ENCODE results near the gene CAVIN1.
A peak's percentile ranks its signal among the peaks of the same experiment; 100 is the strongest.

Gene CAVIN1

GRCh38 chr17:42442196-42442565 lies 19.1 kb upstream of the CAVIN1 start:
- TF ChIP-seq CTCF (IDR thresholded peaks at IDR 0.05; ENCODE audit: insufficient read depth, low read depth, low read length, missing control alignments), result no peak
- DNase-seq (ENCODE audit: low read depth), result no peak
- no peak overlapping the region for H3K4me3 ChIP-seq (ENCODE audit: low read length)

DNA sequence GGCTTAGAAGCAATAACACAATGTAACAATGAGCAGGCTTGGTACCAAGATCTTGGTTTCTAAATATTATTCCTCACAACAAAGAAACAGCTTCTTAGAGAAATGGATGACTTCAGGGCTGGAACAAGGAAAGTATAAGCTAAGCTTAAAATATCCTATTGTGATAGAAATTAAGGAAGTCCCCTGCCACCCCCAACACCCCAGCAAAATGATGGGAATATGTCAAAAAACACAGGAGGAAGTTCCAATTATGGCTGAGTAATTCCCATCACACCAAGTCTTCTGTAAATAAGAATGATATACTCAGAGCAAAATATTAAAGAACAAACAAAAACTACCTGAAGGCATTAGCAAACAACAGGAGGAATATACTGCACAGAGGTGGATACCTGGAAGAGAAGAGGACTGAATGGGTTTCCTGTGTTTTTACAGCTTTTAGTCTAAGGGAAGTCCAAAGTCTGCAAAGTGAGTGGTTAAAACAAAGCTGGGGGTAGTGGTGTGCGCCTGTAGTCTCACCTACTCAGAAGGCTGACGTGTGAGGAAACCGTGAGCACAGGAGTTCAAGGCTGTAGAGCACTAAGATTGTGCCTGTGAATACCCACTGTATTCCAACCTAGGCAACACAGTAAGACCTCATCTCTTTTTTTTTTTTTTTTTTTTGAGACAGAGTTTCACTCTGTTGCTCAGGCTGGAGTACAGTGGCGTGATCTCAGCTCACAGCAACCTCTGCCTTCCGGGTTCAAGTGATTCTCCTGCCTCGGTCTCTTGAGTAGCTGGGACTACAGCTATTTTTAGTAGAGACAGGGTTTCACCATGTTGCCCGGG lies 18.5 kb upstream of the CAVIN1 start:
- H3K4me3 ChIP-seq (ENCODE audit: low read length), result no peak overlapping the region
- no peak for DNase-seq (ENCODE audit: low read depth)
- TF ChIP-seq CTCF (IDR thresholded peaks at IDR 0.05; ENCODE audit: insufficient read depth, low read depth, low read length, missing control alignments), result no peak

DNA sequence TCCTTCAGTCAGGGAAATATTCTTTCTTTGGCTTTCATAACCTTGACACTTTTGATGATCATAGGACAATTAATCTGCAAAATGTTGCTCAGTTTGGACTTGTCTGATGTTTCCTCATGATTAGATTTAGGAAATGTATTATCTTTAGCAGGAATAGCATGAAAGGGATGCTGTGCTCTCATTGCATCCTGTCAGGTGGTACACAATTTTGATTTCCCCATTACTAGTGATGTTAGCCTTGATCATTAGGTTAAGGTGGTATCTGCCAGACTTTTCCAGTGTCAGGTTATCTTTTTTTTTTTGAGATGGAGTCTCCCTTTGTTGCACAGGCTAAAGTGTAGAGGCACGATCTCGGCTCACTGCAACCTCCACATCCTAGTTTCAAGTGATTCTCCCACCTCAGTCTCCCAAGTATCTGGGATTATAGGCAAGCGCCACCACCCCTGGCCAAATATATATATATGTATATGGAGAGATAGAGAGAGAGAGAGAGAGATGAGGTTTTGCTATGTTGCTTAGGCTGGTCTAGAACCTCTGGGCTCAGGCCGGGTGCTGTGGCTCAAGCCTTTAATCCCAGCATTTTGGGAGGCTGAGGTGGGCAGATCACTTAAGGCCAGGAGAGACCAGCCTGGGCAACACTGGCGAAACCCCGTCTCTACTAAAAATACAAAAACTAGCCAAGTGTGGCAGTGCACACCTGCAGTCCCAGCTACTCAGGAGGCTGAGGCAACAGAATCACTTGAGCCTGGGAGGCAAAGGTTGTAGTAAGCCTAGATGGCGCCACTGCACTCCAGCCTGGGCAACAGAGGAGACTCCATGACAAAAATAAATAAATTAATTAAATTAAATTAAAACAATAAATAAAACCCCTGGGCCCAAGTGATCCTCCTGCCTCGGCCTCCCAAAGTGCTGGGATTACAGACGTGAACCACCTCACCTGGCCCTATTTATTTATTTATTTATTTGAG lies 15.8 kb upstream of the CAVIN1 start:
- DNase-seq (ENCODE audit: low read depth), result peak; percentile 48
- TF ChIP-seq CTCF (IDR thresholded peaks at IDR 0.05; ENCODE audit: insufficient read depth, low read depth, low read length, missing control alignments), result peak; percentile 51

DNA sequence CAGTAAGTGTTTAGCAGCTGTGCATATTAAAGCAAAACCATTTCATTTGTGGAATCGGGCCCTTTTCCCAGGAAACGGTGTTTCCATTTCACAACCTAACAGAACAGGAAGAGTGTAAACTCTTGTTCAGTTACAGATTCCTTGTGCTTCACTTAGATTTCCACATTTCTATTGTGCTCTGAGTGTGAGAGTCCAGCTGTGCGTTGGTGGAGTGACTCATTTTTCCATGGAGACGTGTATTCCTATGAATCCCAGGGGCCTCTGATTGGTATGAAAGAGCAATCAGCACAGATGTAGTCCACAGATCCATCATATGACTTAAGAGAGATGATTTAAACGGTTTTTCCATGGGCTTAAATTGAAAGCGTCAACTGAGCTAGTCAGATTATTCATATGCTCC lies 13.3 kb upstream of the CAVIN1 start:
- peak; percentile 87 for DNase-seq (ENCODE audit: low read depth)
- TF ChIP-seq CTCF (IDR thresholded peaks at IDR 0.05; ENCODE audit: insufficient read depth, low read depth, low read length, missing control alignments), result no peak

More for the DNA sequence above, 15.8 kb upstream of the CAVIN1 start:
- H3K4me3 ChIP-seq (ENCODE audit: low read length), result no peak overlapping the region

GRCh38 chr17:42431758-42432161 lies 8.7 kb upstream of the CAVIN1 start:
- DNase-seq (ENCODE audit: low read depth), result no peak
- H3K4me3 ChIP-seq (ENCODE audit: low read length), result no peak overlapping the region
- TF ChIP-seq CTCF (IDR thresholded peaks at IDR 0.05; ENCODE audit: insufficient read depth, low read depth, low read length, missing control alignments), result no peak

More for the DNA sequence above, 13.3 kb upstream of the CAVIN1 start:
- H3K4me3 ChIP-seq (ENCODE audit: low read length), result no peak overlapping the region

GRCh38 chr17:42429726-42430447 lies 6.8 kb upstream of the CAVIN1 start:
- DNase-seq (ENCODE audit: low read depth), result no peak
- no peak for TF ChIP-seq CTCF (IDR thresholded peaks at IDR 0.05; ENCODE audit: insufficient read depth, low read depth, low read length, missing control alignments)
- no peak overlapping the region for H3K4me3 ChIP-seq (ENCODE audit: low read length)

Measured in epithelial cell of esophagus (primary cell).